NB4 (cell line): Measurements from ENCODE around the gene IFNG-AS1.

Experiments used
- MYC ChIP-seq: IDR thresholded peaks from 2 replicates; pipeline ENCODE4 v1.6.1; 2011; ENCODE audit warnings: low read depth, low read length
- POLR2A ChIP-seq: IDR thresholded peaks from 2 replicates; pipeline ENCODE4 v1.6.1; 2011; ENCODE audit warnings: mild to moderate bottlenecking; ENCODE audit not compliant: insufficient read length; ENCODE audit errors: extremely low read depth
- TF ChIP-seq, protein P1 (sequence below): IDR thresholded peaks from one replicate; pipeline ENCODE4 v1.5.1; 2012; ENCODE audit warnings: low read depth, low read length
- TF ChIP-seq, protein P2 (sequence below): IDR thresholded peaks from 2 replicates; pipeline ENCODE4 v1.6.1; 2011; ENCODE audit warnings: low read depth, low read length

DNA sequence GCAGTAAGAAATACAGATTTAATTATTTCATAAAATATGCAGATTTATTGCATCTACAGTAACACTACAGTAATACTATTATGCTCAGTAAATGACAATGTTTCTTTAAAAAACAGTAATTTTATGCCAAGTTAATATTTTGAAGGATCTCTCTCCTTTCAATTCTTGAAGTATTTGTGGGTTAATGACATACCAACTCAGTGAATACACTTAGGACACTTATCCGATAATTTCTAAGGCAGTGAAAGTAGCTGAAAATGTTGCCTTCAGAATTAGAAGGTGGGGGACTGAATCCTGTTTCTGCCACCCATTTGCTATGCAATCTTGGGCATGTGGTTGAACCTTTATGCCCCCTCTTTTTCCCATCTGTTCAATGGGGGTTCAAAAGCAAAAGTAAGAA lies 24.8 kb upstream of the IFNG-AS1 start:
- TF ChIP-seq, protein P1, sequence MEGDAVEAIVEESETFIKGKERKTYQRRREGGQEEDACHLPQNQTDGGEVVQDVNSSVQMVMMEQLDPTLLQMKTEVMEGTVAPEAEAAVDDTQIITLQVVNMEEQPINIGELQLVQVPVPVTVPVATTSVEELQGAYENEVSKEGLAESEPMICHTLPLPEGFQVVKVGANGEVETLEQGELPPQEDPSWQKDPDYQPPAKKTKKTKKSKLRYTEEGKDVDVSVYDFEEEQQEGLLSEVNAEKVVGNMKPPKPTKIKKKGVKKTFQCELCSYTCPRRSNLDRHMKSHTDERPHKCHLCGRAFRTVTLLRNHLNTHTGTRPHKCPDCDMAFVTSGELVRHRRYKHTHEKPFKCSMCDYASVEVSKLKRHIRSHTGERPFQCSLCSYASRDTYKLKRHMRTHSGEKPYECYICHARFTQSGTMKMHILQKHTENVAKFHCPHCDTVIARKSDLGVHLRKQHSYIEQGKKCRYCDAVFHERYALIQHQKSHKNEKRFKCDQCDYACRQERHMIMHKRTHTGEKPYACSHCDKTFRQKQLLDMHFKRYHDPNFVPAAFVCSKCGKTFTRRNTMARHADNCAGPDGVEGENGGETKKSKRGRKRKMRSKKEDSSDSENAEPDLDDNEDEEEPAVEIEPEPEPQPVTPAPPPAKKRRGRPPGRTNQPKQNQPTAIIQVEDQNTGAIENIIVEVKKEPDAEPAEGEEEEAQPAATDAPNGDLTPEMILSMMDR = no peak
- no peak for TF ChIP-seq POLR2A
- TF ChIP-seq, protein P2, sequence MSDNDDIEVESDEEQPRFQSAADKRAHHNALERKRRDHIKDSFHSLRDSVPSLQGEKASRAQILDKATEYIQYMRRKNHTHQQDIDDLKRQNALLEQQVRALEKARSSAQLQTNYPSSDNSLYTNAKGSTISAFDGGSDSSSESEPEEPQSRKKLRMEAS = no peak
- TF ChIP-seq MYC = no peak
